Inflammatory macrophage treated with lipopolysaccharide for 1 hour (primary cell): ENCODE results near the gene DSCAML1.

ENCODE experiments used
- DNase-seq, 2 donors: peaks; one replicate each; pipeline ENCODE4 v3.0.0-alpha.2; 2020 to 2022

DSCAML1 gene

GRCh38 chr11:117796872-117797529 is at the start of gene DSCAML1:
TSS of gene DSCAML1 (minus strand) at chr11:117797216. CDS start at chr11:117797079, 137 bp downstream.
- no peak for DNase-seq

- peak; percentile 41 to 93 for DNase-seq
Measured at GRCh38 chr11:117843666-117844484, 46.9 kb upstream of the DSCAML1 start.

GRCh38 chr11:117842131-117842941 is 45.3 kb upstream of the DSCAML1 start:
- peak; percentile 97 for DNase-seq

GRCh38 chr11:117841551-117842031 is 44.6 kb upstream of the DSCAML1 start:
- DNase-seq, result no peak

DNA sequence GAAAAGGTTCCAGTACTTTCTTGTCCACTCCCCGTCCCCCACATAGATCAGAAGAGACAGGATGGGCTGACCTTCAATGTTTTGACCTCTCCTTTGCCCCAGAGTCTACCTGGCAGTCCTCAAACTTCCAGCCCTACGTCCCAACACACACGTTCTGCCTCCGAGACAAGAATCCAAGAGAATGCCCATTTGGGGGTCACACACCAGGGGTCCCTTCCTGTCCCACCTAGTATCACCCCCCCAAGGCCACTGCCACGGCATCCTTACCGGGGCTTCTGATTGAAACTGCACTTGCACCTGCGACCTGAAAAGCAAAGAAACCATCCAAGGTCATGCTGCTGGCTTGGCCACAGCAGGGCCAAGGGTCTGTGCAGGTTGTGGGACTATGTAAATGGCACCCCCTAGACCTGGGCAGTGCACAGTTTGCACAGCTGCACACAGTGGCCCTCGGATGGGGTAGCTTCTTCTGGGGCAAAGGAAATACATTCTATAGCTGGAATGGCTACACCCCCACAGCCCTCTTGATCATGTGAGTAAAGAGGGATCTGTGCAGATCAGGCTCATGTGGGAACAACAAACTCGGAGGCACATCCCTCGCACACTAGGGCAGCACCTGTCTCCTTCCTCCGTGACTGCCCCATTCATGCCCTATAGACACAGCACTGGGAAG is 44.0 kb upstream of the DSCAML1 start:
- peak in 1 of 2 donors; percentile 33 for DNase-seq

GRCh38 chr11:117839936-117840813 is 43.2 kb upstream of the DSCAML1 start:
- no peak for DNase-seq

DNA sequence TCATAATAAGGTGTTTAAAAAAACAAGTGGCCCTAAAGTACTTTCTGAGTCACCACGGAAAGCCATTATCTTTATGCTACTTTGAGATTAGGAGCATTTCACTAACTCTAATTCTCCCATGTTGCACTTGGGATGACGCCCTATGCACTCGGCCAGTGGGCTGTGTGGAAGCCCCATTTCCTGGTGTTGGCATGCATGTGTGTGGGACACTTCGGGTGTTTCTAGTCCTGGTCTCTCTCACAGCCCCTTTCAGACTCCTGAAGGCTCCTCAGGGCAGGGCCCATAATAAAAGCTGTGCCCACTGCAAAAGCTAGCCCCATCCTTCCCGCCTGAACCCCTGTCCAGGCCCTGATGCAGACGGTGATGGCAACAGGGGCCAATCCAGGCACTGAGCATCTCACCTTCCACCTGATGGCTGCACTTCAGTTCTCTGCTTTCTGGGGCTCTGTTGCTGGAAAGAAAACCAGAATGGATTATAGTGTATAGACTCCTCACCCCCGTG is 42.4 kb upstream of the DSCAML1 start:
- DNase-seq, result no peak

GRCh38 chr11:117838901-117839300 is 41.9 kb upstream of the DSCAML1 start:
- no peak for DNase-seq

- DNase-seq, result no peak
Measured at GRCh38 chr11:117837791-117838190, 40.8 kb upstream of the DSCAML1 start.

DNA sequence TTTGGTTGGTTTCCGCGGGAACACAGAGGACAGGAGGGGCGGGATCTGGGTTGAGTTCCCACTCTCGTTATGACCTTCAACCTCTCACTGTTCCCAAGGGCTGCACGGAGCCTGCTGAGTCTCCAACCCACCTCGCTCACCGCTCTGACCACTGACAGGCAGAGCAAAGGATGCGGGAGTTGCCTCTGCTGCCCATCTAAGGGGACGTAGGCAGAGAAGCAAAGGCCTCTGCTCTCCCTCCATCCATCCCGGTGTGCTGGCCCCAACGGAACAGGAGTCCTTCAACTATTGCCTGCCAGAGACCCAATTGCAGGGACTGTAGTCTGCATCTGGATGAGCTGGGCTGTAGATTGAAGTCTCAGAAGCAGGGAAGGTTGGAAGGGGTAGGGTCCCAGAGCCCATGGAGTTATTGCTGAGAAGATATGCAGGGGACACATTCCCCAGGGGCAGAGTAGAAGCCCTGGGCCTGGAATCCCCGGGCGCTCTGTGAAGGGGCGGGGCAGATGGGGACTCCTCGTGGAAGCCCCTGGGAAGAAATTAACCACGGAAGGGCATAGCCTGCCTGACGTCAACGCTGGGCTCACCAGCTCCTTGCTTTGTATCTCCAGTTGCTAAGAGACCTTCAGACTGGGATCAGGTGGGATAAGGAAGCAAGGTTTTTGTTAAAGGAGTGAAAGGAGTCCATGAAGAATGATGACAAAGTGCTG is 40.2 kb upstream of the DSCAML1 start:
- DNase-seq, result no peak

DNA sequence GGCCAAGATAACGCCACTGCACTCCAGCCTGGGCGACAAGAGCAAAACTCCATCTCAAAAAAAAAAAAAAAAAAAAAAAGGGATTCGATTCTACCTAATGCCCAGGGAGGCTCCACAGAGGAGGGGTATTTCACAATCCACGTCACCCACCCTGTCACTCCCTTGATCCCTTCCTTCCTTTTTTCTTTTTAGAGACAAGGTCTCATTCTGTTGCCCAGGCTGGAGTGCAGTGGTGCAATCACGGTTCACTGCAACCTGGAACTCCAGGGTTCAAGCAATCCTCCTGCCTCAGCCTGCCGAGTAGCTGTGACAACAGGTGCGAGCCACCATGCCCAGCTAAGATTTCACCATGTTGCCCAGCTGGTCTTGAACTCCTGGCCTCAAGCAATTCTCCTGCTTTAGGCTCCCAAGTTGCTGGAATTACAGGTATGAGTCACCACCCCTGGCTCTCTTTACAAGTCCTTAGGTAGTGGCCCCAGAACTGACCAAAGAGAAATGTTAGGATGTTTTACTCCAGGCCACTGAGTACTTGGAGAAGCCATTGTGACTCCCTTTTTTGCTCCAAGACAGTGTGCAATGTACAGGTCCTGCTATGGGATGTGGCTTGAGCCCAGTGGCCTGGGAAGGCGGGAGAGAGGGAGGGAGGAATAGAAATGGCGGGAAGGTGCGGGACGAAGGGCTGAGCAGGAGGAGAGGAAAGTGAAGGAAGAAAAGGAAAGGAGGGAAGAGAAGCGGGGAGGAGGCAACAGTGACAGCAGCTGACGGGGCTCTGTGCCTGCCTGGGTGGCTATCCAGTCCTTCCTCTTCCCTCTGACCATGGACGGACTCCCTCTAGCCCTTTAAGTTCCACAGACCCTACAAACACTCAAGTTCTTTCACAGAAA is 39.3 kb upstream of the DSCAML1 start:
- peak in 1 of 2 donors; percentile 25 for DNase-seq

GRCh38 chr11:117835576-117835975 is 38.6 kb upstream of the DSCAML1 start:
- no peak for DNase-seq

- no peak for DNase-seq
Measured at GRCh38 chr11:117834838-117835443, 37.9 kb upstream of the DSCAML1 start.

GRCh38 chr11:117834068-117834810 is 37.2 kb upstream of the DSCAML1 start:
- DNase-seq, result no peak

DNA sequence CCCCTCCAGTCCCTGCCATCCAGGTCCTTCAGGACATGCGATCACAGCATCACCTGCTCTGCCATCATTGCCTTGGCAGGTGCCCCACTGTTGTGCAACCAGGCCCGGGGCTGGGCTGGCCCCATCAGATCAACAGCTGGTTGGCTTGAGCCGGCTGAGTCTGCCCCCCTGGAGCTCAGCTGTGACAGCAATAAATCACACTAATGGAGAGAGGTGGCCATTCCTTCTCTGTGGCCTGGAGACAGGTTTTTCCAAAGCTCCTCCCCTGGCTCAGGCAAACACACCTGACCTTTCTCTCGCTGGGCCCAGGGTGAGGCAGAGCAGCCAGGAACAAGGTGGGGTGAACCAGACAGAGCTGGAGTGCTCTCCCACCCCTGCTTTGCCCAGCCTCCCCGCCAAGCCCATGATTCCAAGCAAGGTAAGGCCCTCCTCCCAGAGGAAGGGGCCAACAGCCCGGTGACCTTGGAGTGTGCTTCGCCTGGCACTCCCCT is 36.4 kb upstream of the DSCAML1 start:
- DNase-seq, result no peak

DNA sequence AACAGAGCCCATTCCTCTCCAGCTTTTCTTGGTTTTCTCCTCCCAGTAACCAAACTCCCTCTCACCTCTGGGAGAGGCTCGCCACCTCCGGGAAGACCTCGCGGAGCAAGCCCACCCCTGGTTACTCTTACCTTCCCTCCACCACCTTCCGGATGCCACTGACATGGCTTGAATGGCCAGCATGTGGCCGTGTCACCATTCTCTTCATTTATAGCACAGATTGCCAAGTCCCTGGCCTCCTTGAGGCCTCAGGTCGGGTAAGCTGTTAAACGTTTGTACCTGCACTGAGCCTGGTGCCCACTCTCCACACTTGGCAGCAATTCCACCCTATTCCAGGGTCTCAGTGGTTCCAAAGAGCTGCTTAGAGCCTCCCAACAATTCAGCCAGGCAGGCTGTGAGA is 35.5 kb upstream of the DSCAML1 start:
- DNase-seq, result no peak

DNA sequence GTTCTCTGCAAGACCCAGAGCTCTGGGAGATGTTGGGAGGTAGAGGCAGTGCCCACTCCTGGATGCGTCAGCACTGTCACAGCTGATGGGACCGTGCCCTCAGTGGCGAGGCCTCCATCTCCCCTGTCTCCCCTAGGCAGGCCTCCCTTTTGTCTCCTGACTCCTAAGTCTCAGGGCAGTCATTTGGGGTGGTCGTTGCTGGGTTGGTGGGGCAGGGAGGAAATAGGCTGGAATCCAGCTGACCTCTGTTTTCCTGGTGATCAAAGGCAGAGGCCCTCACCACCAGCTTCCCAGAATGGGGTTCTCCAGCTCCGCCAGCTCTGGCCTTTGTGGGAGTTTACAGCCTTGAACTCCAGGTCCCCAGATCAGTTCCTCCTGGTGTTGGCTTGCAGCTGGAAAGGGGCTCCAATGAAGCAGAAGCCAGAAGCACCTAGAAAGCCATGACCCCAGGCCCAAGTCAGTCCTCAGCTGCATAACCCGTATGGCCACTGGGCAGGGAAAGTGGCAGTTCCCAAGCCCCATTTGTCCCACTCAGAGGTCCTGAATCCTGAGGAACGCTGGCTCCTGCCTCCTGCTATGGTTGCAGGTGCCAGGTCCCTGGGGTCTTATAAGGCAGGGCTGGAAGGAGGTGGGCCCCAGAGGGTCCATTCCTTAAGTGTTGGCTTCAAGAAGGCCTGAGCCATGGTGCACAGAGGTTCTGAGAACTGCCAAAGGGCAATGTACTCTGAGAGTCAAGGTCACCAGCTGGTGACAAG is 34.8 kb upstream of the DSCAML1 start:
- no peak for DNase-seq
